Mesothelial cell of epicardium (in vitro differentiated cells): Measurements from ENCODE around the gene ITGB1BP1. TPM values are rescaled to one million over a fixed set of nuclear protein-coding genes. Genes with fewer than 3 reads are reported as not detected.

Experiments used
- DNase-seq, 2 experiments: peaks; one replicate each; pipeline ENCODE4 v3.0.0; 2021; ENCODE audit warnings: low spot score in 2 of 2; ENCODE audit not compliant: unreplicated experiment in 2 of 2
- H3K27ac Mint-ChIP-seq: 2 replicates; pipeline ENCODE4 v1.8.0; 2021; ENCODE audit warnings: mixed read lengths
- H3K27me3 Mint-ChIP-seq: 2 replicates; pipeline ENCODE4 v1.8.0; 2021; ENCODE audit warnings: low read depth, mixed read lengths
- H3K36me3 Mint-ChIP-seq: 2 replicates; pipeline ENCODE4 v1.8.0; 2021; ENCODE audit warnings: mixed read lengths
- H3K4me1 Mint-ChIP-seq: 2 replicates; pipeline ENCODE4 v1.8.0; 2021; ENCODE audit warnings: mixed read lengths
- H3K4me3 Mint-ChIP-seq: 2 replicates; pipeline ENCODE4 v1.8.0; 2021; ENCODE audit warnings: mild to moderate bottlenecking, moderate library complexity, mixed read lengths
- H3K9me3 Mint-ChIP-seq: 2 replicates; pipeline ENCODE4 v1.8.0; 2021; ENCODE audit warnings: mixed read lengths
- CTCF ChIP-seq: fragments of 200-600 bp; sonication (generic); IDR thresholded peaks from one replicate; pipeline ENCODE4 v1.5.0; 2021; ENCODE audit warnings: antibody characterized with exemption; ENCODE audit not compliant: unreplicated experiment
- total RNA-seq: library from RNA; stranded (reverse); gene quantifications from 3 replicates; pipeline ENCODE4 v1.2.1, GENCODE V29; 2021

The ITGB1BP1 gene, protein sequence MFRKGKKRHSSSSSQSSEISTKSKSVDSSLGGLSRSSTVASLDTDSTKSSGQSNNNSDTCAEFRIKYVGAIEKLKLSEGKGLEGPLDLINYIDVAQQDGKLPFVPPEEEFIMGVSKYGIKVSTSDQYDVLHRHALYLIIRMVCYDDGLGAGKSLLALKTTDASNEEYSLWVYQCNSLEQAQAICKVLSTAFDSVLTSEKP
- total RNA-seq: 35.9 to 39.8 TPM (median 38.0 TPM) in 3 replicates

GRCh38 chr2:9423100-9423921, at the start of gene ITGB1BP1, which contains the start of gene CPSF3:
Gene ITGB1BP1, minus strand, starts transcription at chr2:9423528. Its CDS starts 4,831 bp downstream, at chr2:9418697.
Gene CPSF3, plus strand, starts transcription at chr2:9423654. Its CDS starts 120 bp downstream, at chr2:9423774.
- peaks cover 13% of the 10 kb centered on the region for H3K4me1 Mint-ChIP-seq
- peak within 1 kb of the TSS; percentile 64 for H3K27ac Mint-ChIP-seq
- TF ChIP-seq CTCF: no peak
- H3K27me3 Mint-ChIP-seq: no peaks in the 10 kb centered on the region
- H3K4me3 Mint-ChIP-seq: no peak within 1 kb of the TSS
- H3K9me3 Mint-ChIP-seq: no peaks in the 10 kb centered on the region
- H3K36me3 Mint-ChIP-seq: peaks cover 1% of the 10 kb centered on the region
- DNase-seq: peak; percentile 97 to 99

DNA sequence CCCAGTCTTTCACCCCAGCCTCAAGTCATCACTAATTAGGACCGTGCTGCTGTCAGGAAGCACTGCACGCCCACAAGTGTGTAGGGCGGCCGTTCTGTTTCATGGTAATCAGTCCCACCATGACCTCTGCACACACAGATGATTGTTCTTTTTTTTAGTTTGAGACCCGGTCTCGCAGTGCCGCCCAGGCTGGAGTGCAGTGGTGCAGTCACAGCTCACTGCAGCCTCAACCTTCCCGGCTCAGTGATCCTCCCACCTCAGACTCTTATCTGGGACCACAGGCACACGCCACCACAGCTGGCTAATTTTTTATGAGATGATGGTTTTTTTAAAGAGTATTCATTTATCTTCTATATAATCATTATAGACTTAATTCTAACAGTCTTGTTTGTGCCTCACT, 49.2 kb upstream of the ITGB1BP1 start:
- no peaks in the 10 kb centered on the region for H3K27me3 Mint-ChIP-seq
- H3K4me3 Mint-ChIP-seq: peak overlapping the region; percentile 20

DNA sequence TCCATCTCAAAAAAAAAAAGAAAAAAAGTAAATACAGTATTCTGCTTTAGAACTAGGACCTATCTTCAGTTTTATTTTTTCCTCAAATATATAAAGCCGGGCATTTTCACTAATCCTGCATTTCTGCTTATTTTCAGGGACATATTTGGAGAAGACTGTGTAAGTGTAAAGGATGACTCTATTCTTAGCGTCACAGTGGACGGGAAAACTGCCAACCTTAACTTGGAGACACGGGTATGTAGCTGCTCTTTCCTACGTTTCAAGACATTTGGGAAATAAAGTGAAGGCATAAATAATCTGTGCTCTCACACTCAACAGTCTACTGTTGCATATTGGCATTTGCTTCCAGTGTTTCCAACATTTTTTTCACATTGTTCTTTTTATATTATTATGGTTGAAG, 47.9 kb upstream of the ITGB1BP1 start:
- DNase-seq: no peak
- Mint-ChIP-seq H3K4me3 (no peak overlapping the region), H3K27me3 (no peaks in the 10 kb centered on the region), H3K4me1 (peaks cover 9% of the 10 kb centered on the region), H3K27ac (no peak overlapping the region), H3K36me3 (peaks cover 20% of the 10 kb centered on the region), H3K9me3 (no peaks in the 10 kb centered on the region)
- no peak for TF ChIP-seq CTCF

More for the DNA sequence above, 49.2 kb upstream of the ITGB1BP1 start:
- Mint-ChIP-seq H3K9me3 (no peaks in the 10 kb centered on the region), H3K27ac (no peak overlapping the region), H3K4me1 (peaks cover 14% of the 10 kb centered on the region), H3K36me3 (peaks cover 20% of the 10 kb centered on the region)
- no peak for TF ChIP-seq CTCF
- DNase-seq: no peak

GRCh38 chr2:9467687-9468086, 44.4 kb upstream of the ITGB1BP1 start:
- H3K4me3 Mint-ChIP-seq: no peak overlapping the region
- no peaks in the 10 kb centered on the region for H3K9me3 Mint-ChIP-seq
- peaks cover 19% of the 10 kb centered on the region for H3K36me3 Mint-ChIP-seq
- H3K27ac Mint-ChIP-seq: no peak overlapping the region
- no peaks in the 10 kb centered on the region for H3K4me1 Mint-ChIP-seq
- no peak for TF ChIP-seq CTCF
- no peaks in the 10 kb centered on the region for H3K27me3 Mint-ChIP-seq
- no peak for DNase-seq

GRCh38 chr2:9466147-9466683, 42.9 kb upstream of the ITGB1BP1 start:
- Mint-ChIP-seq H3K36me3 (peaks cover 14% of the 10 kb centered on the region), H3K9me3 (no peaks in the 10 kb centered on the region), H3K27me3 (no peaks in the 10 kb centered on the region), H3K4me1 (no peaks in the 10 kb centered on the region), H3K27ac (no peak overlapping the region), H3K4me3 (no peak overlapping the region)
- no peak for TF ChIP-seq CTCF
- no peak for DNase-seq
